Tibial nerve (tissue), 4 donors: ENCODE data around the gene CAPN15. TPM values are rescaled to one million over a fixed set of nuclear protein-coding genes. Genes with fewer than 3 reads are reported as not detected.
"Not testable (repeated sequence)": the region's sequence is repeated elsewhere in the genome, so short reads cannot be mapped to it uniquely, and the experiment has no call there.

ENCODE experiments used
- DNase-seq, 2 donors: peaks; one replicate each; pipeline ENCODE4 v3.0.0-alpha.2; 2019; ENCODE audit warnings: low spot score in 2 of 2
- H3K27ac ChIP-seq, 4 donors: fragments of 200-600 bp; sonication (generic) in 3 of 4; one replicate each; pipeline ENCODE4 v1.5.1; 2017 to 2019; ENCODE audit warnings: mild to moderate bottlenecking in 1 of 4
- H3K27me3 ChIP-seq, 2 donors: fragments of 200-600 bp; sonication (generic) in 1 of 2; one replicate each; pipeline versions ENCODE4 v1.5.1 to v1.6.0; 2017 to 2019
- H3K36me3 ChIP-seq, 3 donors: fragments of 200-600 bp; sonication (generic); one replicate each; pipeline ENCODE4 v1.5.1; 2018 to 2019
- H3K4me1 ChIP-seq, 4 donors: fragments of 200-600 bp; sonication (generic) in 3 of 4; one replicate each; pipeline ENCODE4 v1.5.1; 2017 to 2019
- H3K4me3 ChIP-seq, 4 donors: fragments of 200-600 bp; sonication (generic) in 3 of 4; one replicate each; pipeline ENCODE4 v1.5.1; 2017 to 2019; ENCODE audit warnings: mild to moderate bottlenecking in 1 of 4, moderate library complexity in 1 of 4
- H3K9me3 ChIP-seq, 4 donors: fragments of 200-600 bp; sonication (generic) in 3 of 4; one replicate each; pipeline ENCODE4 v1.5.1; 2017 to 2019
- CTCF ChIP-seq, 5 experiments: fragments of 200-600 bp in 3 of 5; fragments of 450-650 bp in 2 of 5; sonication (generic) in 3 of 5; IDR thresholded peaks; one replicate each; pipeline ENCODE4 v1.5.1; 2016 to 2019; ENCODE audit warnings: antibody characterized with exemption in 5 of 5, mild to moderate bottlenecking in 3 of 5, moderate library complexity in 2 of 5
- EP300 ChIP-seq, 2 donors: sonication (generic); formaldehyde crosslinking; IDR thresholded peaks; one replicate each; pipeline ENCODE4 v1.6.1; 2017; ENCODE audit warnings: antibody characterized with exemption in 2 of 2, mild to moderate bottlenecking in 1 of 2
- POLR2A ChIP-seq, 2 donors: fragments of 450-650 bp; IDR thresholded peaks; one replicate each; pipeline ENCODE4 v1.6.1; 2017; ENCODE audit warnings: antibody characterized with exemption in 2 of 2, mild to moderate bottlenecking in 2 of 2, moderate library complexity in 2 of 2
- WGBS, 2 donors: methylation state at CpG; one replicate each; pipeline ENCODE4 v1.1.5; 2018; 5-methylcytosine and 5-hydroxymethylcytosine counted together
- total RNA-seq, 4 donors: library from RNA; depleted of rRNA; stranded (reverse); fragments of >200 nt; gene quantifications; one replicate each; pipeline ENCODE4 v1.1.0, GENCODE V29; 2016

CAPN15 gene
- total RNA-seq, result 10 to 100 TPM; 19.0 to 91.5 (median 52.5) TPM

- WGBS, 2 donors, result 0% methylated on average over 14 to 81 of the region's 129 CpGs
- Histone ChIP-seq H3K27me3 (no peaks in the 10 kb centered on the region), H3K4me1 (peaks cover 0 to 50% (median 32%) of the 10 kb centered on the region in 4 donors), H3K9me3 (no peaks in the 10 kb centered on the region), H3K27ac (peak within 1 kb of the TSS; percentile 91 to 99 (median 96)), H3K36me3 (peaks cover 0 to 4% (median 0%) of the 10 kb centered on the region in 3 donors), H3K4me3 (peak within 1 kb of the TSS; percentile 65 to 92 (median 76))
- peak; percentile 72 to 74 for DNase-seq
- TF ChIP-seq EP300 (IDR thresholded peaks at IDR 0.05) (peak in 1 of 2 donors; percentile 83), POLR2A (IDR thresholded peaks at IDR 0.05) (peak; percentile 71 to 79), CTCF (IDR thresholded peaks at IDR 0.05) (peak in 3 of 5 experiments; percentile 17 to 78 (median 78))
Measured at GRCh38 chr16:527015-527903, at the start of gene CAPN15. Gene CAPN15 (plus strand): TSS chr16:527712. CDS start chr16:546839, 19,127 bp downstream.

GRCh38 chr16:478287-478686 lies 49.2 kb upstream of the CAPN15 start:
- not testable (repeated sequence) for DNase-seq, H3K4me3 ChIP-seq, H3K27me3 ChIP-seq, H3K9me3 ChIP-seq, H3K27ac ChIP-seq, H3K4me1 ChIP-seq
- H3K36me3 ChIP-seq, result peaks cover 0 to 18% (median 4%) of the 10 kb centered on the region in 3 donors
- 69 to 70% methylated on average over 10 of the region's 10 CpGs for WGBS, 2 donors

- TF ChIP-seq POLR2A (IDR thresholded peaks at IDR 0.05), result no peak
- TF ChIP-seq EP300 (IDR thresholded peaks at IDR 0.05), result no peak
- TF ChIP-seq CTCF (IDR thresholded peaks at IDR 0.05), result no peak
- 91 to 94% methylated on average over 29 to 30 of the region's 31 CpGs for WGBS, 2 donors
- Histone ChIP-seq H3K9me3 (no peaks in the 10 kb centered on the region), H3K36me3 (peaks cover 0 to 39% (median 4%) of the 10 kb centered on the region in 3 donors), H3K27me3 (no peaks in the 10 kb centered on the region), H3K4me3 (no peak overlapping the region), H3K4me1 (no peaks in the 10 kb centered on the region), H3K27ac (no peak overlapping the region)
- no peak for DNase-seq
Measured at GRCh38 chr16:482468-483185, 44.9 kb upstream of the CAPN15 start.

- 61 to 68% methylated on average over 14 of the region's 14 CpGs for WGBS, 2 donors
Measured at GRCh38 chr16:483341-484075, 44.0 kb upstream of the CAPN15 start.

More at GRCh38 chr16:483341-484075, 44.0 kb upstream of the CAPN15 start:
- DNase-seq, result no peak
- no peak overlapping the region for H3K4me3 ChIP-seq
- H3K9me3 ChIP-seq, result no peaks in the 10 kb centered on the region
- peaks cover 0 to 43% (median 4%) of the 10 kb centered on the region in 3 donors for H3K36me3 ChIP-seq
- H3K27ac ChIP-seq, result no peak overlapping the region
- H3K4me1 ChIP-seq, result no peaks in the 10 kb centered on the region
- H3K27me3 ChIP-seq, result no peaks in the 10 kb centered on the region
- no peak for TF ChIP-seq EP300 (IDR thresholded peaks at IDR 0.05)
- no peak for TF ChIP-seq CTCF (IDR thresholded peaks at IDR 0.05)
- no peak for TF ChIP-seq POLR2A (IDR thresholded peaks at IDR 0.05)
